Fibroblast of pulmonary artery (primary cell): Measurements from ENCODE around the gene IL2RG.

Experiments
- DNase-seq: peaks from one replicate; pipeline ENCODE4 v3.0.0-alpha.2; 2010; ENCODE audit warnings: low read depth
- H3K4me3 ChIP-seq: replicated peaks from 2 replicates; pipeline ENCODE4 v1.5.1; 2011; ENCODE audit warnings: low read depth, mild to moderate bottlenecking, control low read depth, low read length, moderate library complexity
- TF ChIP-seq, protein P1 (sequence below): IDR thresholded peaks from 2 replicates; pipeline ENCODE4 v1.5.1; 2011; ENCODE audit warnings: mild to moderate bottlenecking, control low read depth, low read length, inconsistent platforms; ENCODE audit errors: missing control alignments

The IL2RG gene

DNA sequence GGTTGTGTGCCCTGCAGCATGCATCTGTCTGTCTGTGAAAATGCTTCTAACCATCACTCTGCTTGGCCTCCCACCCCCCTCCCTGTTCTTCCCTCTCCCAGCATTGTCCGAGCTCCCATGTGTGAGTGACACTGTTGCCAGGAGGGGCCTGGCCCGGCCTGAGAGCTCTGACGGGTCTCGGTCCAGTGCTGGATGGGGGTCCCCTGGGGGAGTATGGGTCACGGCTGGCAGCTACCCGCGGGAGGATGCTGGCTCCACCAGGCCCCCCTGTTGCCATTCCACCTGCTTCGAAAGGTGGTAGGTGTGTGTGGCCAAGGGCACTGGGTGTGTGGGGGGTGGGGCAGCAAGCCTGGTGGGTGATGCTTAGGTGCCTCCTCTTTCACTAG lies 36.9 kb upstream of the IL2RG start:
- TF ChIP-seq, protein P1, sequence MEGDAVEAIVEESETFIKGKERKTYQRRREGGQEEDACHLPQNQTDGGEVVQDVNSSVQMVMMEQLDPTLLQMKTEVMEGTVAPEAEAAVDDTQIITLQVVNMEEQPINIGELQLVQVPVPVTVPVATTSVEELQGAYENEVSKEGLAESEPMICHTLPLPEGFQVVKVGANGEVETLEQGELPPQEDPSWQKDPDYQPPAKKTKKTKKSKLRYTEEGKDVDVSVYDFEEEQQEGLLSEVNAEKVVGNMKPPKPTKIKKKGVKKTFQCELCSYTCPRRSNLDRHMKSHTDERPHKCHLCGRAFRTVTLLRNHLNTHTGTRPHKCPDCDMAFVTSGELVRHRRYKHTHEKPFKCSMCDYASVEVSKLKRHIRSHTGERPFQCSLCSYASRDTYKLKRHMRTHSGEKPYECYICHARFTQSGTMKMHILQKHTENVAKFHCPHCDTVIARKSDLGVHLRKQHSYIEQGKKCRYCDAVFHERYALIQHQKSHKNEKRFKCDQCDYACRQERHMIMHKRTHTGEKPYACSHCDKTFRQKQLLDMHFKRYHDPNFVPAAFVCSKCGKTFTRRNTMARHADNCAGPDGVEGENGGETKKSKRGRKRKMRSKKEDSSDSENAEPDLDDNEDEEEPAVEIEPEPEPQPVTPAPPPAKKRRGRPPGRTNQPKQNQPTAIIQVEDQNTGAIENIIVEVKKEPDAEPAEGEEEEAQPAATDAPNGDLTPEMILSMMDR: no peak
- H3K4me3 ChIP-seq: no peak overlapping the region

DNA sequence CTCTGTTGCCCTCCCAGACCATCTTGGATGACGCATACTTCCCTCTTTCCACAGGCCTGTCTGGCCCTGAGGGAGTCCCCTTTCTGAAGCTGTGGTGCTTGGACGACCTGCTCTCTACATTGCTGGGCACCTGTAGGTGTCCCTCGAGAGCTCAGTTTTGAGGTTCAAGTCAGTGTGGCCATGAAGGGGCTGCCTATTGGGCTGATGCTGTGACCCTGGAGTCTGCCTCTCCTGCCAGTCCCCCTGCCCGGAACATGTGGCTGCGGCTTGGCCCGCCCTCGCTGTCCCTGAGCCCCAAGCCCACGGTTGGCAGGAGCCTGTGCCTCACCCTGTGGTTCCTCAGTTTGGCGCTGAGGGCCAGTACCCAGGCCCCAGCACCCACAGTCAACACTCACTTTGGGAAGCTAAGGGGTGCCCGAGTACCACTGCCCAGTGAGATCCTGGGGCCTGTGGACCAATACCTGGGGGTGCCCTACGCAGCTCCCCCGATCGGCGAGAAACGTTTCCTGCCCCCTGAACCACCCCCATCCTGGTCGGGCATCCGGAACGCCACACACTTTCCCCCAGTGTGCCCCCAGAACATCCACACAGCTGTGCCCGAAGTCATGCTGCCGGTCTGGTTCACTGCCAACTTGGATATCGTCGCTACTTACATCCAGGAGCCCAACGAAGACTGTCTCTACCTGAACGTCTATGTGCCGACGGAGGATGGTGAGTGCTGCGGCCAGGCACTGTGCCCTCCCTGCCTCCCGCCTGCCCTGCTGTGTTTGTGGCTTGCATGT lies 36.3 kb upstream of the IL2RG start:
- DNase-seq: no peak
- TF ChIP-seq, protein P1: no peak
- H3K4me3 ChIP-seq: no peak overlapping the region

More for the DNA sequence above, 36.9 kb upstream of the IL2RG start:
- DNase-seq: no peak

DNA sequence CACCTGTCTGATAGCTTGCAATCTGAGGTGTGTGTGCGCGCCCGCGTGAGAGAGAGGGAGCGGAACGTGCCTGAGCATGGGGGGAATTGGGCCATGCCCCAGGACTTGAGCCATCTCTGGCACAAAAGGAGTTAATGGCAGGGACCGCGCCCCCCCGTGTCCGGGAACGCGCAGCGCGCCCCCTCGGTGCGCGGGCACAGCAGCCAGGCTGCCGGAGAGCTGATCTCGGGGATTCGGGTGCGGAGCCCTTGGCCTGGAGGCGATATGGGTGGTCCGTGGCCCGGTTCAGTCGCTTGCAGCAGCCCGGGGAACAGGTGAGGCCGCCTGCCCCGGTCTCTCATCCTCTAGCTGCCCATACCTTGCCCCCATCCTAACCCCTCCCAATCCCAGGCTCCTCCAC lies 33.3 kb upstream of the IL2RG start, which contains the start of gene NLGN3:
TSS of gene NLGN3 (plus strand) at position 191 of the 400 bp plus-strand sequence. CDS start 2,909 bp downstream, outside the sequence.
- DNase-seq: no peak
- H3K4me3 ChIP-seq: no peak within 1 kb of the TSS
- TF ChIP-seq, protein P1: no peak

DNA sequence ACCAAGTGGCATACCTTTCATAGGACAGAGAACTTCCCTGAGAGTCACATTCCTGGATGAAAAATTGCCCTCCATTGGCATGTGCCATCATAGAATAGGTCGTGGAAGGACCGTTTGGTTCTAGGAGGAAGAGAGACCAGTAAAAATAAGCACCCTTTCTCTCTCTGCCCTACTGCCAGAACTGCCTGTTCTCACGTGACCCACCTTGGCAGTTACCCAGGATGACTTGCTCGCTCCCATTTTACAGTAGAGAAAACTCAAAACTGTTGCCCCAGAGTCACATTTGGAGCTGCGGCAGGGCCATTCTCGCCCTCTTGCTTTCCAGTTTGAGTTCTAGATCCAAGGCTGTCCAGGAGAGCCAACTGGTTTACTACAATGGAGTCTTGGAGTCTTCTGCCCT lies 32.1 kb upstream of the IL2RG start:
- TF ChIP-seq, protein P1: no peak
- DNase-seq: peak; percentile 41
- H3K4me3 ChIP-seq: no peak overlapping the region

DNA sequence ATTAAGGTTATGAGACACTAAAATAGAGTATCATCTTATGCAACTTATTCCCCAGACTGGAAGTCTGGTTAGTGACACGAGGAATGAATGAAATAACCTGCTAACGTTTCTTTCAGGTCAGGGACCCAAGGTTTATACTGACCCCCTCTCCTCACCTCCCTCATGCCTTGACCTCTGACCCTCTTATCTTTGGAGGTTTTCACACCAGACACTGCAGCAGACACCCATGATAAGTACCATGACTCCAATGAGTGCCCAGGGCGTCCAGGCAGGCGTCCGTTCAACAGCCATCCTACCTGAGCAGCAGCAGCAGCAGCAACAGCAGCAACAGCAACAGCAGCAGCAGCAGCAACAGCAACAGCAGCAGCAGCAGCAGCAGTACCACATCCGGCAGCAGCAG lies 29.1 kb upstream of the IL2RG start:
- H3K4me3 ChIP-seq: no peak overlapping the region
- TF ChIP-seq, protein P1: no peak
- DNase-seq: no peak

DNA sequence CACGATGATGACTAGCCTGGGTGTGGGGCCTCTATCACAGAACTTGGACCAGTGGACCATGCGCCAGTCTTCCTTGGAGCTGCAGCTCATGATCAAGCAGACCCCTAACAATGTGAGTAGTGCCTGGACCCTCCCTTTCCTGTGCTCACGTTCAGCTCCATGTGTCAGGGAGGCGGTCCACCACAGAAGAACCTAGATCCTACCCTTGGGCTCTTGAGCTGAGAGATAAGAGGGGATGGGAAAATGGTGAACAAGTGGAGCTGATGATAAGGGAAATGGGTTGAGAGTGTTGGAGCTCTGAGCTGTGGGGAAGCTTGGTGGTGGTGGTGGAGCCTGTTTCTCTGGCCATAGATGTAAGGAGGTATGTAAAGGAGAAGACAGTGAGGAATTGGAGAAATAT lies 20.1 kb upstream of the IL2RG start:
- DNase-seq: no peak
- H3K4me3 ChIP-seq: no peak overlapping the region
- TF ChIP-seq, protein P1: no peak
